Activated gamma-delta T cell (primary cell): ENCODE results near the gene VPS16.

Source experiments
- DNase-seq: peaks from one replicate; lab custom pipeline; 2025; lab: John Stamatoyannopoulos, UW

The VPS16 gene

GRCh38 chr20:2835331-2835796 lies 5.2 kb upstream of the VPS16 start:
- DNase-seq: no peak

GRCh38 chr20:2836035-2836434 lies 4.5 kb upstream of the VPS16 start:
- DNase-seq: no peak

DNA sequence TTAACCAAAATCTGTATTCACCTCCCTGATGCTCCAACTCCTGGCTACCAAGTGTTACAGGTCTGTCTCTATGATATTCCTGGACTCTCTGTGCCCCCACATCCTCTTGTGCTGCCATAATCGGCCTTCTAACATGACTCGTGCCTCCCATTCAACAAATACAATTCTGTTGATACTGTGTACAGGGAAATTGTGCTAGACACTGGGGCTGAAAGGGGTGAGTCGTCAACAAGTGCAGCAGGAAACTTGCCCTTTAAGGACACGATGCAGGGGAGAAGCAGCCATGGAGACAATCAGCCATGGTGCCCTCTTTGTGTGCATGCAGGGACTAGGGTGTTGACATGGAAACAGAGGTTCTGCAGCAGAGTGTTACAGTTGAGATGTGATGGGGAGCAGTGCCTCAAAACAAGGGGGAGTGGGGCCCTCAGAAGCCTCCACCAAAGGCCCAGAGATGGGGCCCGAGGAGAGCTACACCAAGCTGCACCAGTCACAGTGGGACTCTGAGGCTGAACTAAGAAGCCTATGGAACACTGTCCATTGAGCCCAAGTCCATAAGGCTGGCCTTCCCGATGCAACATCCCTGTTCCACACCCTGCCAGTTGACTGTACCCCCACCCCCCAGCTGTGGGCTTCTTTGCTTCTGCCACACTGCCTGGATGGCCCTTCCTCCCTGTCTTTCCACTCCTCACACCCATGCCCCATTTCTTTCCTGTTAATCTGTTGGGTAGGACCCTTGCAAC lies 3.2 kb upstream of the VPS16 start:
- DNase-seq: no peak

- DNase-seq: no peak
Observed at GRCh38 chr20:2838170-2838797, 2.3 kb upstream of the VPS16 start.

DNA sequence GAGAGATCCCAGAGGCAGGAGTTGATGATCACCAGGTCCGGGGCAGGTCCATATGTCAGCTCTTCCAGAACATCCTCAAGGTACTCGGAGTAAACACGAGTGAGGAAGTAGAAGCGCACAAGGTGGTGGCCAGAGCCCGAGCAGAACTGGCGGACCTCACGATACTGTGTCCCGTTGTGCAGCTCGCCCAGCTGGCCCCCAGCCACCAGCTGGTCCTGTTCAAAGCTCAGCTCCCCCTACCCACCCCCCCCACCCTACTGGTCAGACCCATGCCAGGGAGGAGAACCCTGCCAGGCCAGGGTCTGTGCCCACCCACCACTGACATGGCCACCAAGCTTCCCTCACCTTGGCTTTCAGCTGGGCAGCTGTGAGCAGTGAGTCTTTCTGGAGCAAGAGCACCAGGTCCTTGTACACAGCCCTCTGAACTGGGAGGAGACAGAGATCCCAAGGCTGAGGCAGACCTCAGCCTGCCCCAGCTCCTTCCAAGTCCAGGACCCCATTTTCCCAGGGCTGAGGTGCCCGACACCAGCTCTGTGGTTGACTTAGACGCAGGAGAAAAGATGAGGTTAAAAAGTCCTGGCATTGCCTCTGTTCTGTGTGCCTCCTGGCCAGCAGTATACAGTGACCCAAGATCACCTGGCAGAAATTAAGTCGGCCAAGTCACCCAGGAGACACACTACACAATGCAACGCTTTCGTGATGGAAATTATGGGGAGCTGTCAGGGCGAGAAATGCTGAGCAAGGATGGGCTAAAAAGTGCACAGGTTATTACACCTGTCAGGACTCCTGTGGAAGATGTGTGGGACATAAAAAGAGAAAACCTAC lies 1.5 kb upstream of the VPS16 start:
- no peak for DNase-seq

- DNase-seq: no peak
Observed at GRCh38 chr20:2839732-2840137, 810 bp upstream of the VPS16 start.

DNA sequence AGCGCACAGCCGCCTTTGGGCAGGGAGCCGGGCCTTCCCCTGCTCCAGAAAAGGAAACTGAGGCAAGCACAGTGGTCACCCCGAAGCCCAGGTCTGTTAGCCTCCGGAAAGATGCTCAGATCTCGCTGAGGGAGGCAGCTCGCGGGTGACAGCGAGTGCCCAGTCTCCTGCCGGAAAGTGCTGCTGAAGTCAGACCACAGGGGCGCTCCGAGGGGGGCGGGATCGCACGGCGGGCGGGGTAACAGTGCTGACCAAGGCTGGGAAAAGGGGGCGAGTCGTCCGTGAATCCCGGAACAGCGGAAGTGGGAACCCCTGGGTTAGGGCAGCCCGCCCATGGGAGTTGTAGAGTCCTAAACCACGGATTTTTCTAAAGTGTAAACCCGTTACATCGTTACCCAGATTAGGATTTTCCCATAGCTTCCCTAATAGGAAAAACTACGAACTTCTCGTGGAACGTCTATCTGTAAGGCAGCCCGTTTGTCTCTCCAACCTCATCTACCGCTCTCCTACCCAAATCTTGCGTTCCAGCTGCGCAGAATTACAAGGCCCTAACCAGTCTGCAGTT lies 504 bp downstream of the VPS16 start:
- DNase-seq: no peak

DNA sequence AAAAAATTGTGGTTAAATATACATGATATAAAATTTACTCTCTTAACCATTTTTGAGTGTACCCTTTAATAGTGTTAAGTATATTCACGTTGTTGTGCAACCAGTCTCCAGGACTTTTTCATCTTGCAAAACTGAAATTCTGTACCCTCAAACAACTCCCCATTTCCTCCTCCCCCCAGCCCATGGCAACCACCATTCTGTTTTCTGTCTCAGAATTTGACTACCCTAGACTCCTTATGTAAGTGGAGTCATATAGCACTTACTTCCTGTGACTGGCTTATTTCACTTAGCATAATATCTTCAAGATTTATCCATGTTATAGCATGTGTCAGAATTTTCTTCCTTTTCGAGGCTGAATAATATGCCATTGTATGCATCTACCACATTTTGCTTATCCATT lies 5.1 kb downstream of the VPS16 start:
- DNase-seq: no peak

GRCh38 chr20:2846698-2847097 lies 6.2 kb downstream of the VPS16 start:
- no peak for DNase-seq

GRCh38 chr20:2847802-2848201 lies 7.3 kb downstream of the VPS16 start:
- no peak for DNase-seq

DNA sequence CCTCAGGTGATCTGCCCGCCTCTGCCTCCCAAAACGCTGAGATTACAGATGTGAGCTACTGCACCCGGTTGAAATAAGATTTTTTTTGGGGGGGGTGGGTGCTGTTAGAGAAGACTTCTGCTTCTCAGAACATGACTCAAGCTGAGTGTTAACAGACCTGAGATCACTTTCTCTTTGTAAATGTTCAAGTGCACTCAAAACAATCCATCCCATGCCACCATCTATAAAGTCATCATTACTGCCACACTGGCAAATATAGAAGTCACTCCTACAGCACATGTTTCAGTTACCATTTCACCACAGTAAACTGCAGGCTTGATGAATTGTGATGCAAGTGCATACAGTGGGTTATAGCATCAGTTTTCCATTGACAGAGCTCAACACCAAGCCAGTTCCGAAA lies 9.0 kb downstream of the VPS16 start:
- DNase-seq: no peak

DNA sequence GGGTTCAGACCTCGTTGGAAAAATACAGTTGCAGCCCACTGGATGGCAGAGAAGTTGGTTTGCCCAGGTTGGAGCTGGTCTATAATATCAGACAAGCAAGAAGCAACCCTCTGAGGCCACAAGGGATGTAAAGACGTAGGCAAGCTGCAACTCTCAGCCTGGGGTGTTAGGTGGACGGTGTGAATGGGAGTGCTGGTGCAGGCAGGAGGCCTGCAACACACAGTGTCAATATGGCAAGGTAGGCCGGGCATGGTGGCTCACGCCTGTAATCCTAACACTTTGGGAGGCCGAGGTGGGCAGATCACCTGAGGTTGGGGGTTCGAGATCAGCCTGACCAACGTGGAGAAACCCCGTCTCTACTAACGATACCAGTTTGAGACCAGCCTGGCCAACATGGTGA lies 10.5 kb downstream of the VPS16 start:
- no peak for DNase-seq

- DNase-seq: no peak
Observed at GRCh38 chr20:2858591-2858990, 18.0 kb downstream of the VPS16 start.

GRCh38 chr20:2859330-2860121 lies 19.0 kb downstream of the VPS16 start:
- no peak for DNase-seq

DNA sequence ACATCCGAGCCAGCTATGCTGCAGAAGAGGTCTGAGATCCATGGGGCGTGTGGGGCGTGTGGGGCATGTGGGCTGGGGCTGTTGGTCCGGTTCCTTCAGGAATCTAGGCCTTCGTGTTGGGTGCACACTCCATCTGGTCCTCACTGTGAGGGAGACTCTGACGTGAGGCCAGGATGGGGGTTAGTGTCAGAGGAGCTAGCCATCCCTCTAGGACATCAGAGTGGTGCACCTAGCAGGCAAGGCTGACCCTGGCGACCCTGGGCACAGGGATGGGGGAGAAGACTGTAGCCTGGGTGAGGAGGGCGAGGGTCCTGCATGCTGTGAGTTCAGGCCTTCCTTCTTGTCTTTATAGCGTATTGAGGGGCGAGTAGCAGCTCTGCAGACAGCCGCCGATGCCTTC lies 24.1 kb downstream of the VPS16 start:
- DNase-seq: no peak

GRCh38 chr20:2865101-2865500 lies 24.6 kb downstream of the VPS16 start:
- DNase-seq: no peak

GRCh38 chr20:2865630-2866029 lies 25.1 kb downstream of the VPS16 start:
- no peak for DNase-seq

- DNase-seq: peak; percentile 15
Observed at GRCh38 chr20:2866236-2866635, 25.7 kb downstream of the VPS16 start.

GRCh38 chr20:2867081-2867864 lies 26.7 kb downstream of the VPS16 start:
- no peak for DNase-seq

- no peak for DNase-seq
Observed at GRCh38 chr20:2869381-2869780, 28.8 kb downstream of the VPS16 start.

DNA sequence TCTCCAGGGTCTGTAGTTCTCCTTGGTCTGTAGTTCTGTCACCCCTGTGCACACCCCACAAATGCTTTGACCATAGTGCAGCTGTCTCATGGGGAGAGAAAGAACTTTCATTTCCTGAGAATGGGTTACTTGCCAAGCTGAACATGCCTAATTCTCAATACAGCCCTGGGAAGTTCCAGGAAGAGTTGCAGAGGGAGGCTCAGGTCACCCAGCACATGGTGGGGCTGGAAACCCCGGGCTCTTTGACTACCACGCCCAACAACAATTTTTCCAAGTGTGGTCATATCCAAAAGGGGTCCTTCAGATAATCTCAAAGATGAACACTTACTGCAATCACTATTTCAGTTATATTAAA lies 30.5 kb downstream of the VPS16 start:
- no peak for DNase-seq
